NOMO-1 (cell line): Measurements from ENCODE around the gene MLLT1.

ENCODE experiments used
- DNase-seq, 2 experiments: peaks; one replicate each; lab custom pipeline; 2025; ENCODE audit not compliant: unreplicated experiment in 2 of 2; lab: John Stamatoyannopoulos, UW

MLLT1 gene

GRCh38 chr19:6260376-6260775 is 19.4 kb downstream of the MLLT1 start:
- DNase-seq = no peak

DNA sequence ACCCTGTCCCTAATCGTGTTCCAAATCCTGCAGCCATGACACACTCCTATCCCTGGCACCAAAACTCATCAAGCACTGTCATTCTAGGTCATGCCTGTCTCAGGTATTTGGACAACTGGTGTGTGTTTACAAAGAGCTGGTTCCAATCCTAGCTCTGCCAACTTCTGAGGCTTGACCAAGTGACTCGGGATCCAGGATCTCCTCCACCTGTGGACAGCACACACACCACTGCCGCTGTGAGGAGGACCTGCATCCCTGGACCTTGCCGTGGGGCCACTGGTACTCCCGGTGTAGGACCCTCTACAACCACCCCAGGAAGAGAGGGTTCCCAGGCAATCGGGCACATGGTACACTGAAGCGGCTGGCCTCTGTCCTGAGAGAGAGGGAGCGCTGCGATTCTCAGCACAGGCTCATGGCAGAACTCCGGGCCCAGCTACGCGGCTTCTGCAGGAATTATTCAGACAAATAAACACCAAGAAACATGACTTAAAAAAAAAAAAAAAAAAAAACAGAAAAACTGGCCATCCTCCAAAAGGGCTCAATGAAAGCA is 20.4 kb downstream of the MLLT1 start:
- DNase-seq = no peak

DNA sequence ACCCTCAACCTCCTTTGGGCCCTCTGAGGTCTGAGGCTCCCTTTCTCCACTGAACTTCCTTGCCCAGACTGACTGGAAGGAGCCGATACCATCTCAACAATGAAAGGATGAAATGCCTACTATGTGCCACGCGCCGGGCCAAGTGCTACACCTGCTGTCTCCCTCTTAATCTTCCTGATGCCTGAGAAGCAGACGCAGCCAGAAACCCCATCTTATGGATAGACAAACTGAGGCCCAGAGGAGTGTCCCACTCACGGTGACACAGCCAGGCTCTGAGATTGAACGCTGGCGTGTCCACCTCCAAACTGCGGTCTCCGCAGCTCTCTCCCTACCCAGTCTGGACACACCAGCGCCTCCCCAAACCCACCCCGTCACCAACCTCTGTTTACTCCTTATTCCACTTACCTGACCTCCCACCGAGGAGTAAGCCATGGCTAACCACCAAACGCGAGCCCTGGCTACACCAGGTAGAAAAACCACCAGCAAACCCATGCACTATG is 20.9 kb downstream of the MLLT1 start:
- DNase-seq = no peak

GRCh38 chr19:6253954-6254733 is 25.6 kb downstream of the MLLT1 start:
- DNase-seq = no peak

GRCh38 chr19:6252066-6252465 is 27.7 kb downstream of the MLLT1 start:
- no peak for DNase-seq

- no peak for DNase-seq
These were observed 28.9 kb downstream of the MLLT1 start for GRCh38 chr19:6250909-6251308.

GRCh38 chr19:6250024-6250615 is 29.7 kb downstream of the MLLT1 start:
- DNase-seq = no peak

DNA sequence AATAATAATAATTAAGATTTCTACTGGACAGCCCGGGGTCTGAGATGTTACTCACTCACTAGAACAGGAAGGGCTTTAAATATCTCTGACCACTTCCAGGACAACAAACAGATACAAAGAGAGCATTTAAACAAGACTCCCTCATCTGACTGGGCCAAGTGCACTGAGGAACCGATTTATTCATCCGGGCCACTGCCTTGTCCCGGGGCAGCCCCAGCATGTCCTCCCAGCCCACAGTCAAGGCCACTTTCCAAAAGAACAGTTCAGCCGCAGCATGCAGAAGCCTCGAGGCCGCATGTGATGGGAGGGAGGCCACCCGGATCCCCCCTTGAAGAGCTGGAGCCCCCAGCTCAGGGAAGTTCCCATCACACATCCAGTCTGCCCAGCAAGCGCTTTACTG is 30.5 kb downstream of the MLLT1 start:
- DNase-seq = no peak

- DNase-seq = no peak
These were observed 30.9 kb downstream of the MLLT1 start for GRCh38 chr19:6248844-6249243.

- DNase-seq = no peak
These were observed 31.4 kb downstream of the MLLT1 start for GRCh38 chr19:6248341-6248740.

- no peak for DNase-seq
These were observed 32.8 kb downstream of the MLLT1 start for GRCh38 chr19:6247007-6247288.

- DNase-seq = no peak
These were observed 33.4 kb downstream of the MLLT1 start for GRCh38 chr19:6246174-6247006.

DNA sequence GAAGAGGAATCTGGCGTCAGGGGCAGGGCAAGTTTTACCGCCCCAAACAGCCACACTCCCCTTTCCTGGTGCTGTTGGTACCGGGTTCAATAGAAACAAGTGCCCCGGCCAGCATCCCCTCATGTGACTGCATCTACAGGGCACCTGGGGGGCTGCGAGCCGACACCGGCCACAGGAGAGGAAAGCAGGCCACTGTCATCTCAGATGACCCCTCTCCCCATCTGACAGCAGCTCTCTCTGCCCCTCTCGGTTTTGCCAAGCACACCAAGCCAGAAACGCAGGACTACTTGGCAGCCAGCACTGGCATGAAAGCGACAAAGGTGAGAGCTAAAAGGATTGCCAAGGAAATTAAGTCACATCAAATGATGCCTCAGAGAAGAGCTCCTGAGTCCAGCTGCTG is 37.1 kb downstream of the MLLT1 start:
- no peak for DNase-seq

- DNase-seq = no peak
These were observed 37.9 kb downstream of the MLLT1 start for GRCh38 chr19:6241680-6242377.

GRCh38 chr19:6241056-6241455 is 38.7 kb downstream of the MLLT1 start:
- no peak for DNase-seq

GRCh38 chr19:6239871-6240676 is 39.7 kb downstream of the MLLT1 start:
- DNase-seq = no peak

- DNase-seq = no peak
These were observed 40.4 kb downstream of the MLLT1 start for GRCh38 chr19:6239401-6239844.

DNA sequence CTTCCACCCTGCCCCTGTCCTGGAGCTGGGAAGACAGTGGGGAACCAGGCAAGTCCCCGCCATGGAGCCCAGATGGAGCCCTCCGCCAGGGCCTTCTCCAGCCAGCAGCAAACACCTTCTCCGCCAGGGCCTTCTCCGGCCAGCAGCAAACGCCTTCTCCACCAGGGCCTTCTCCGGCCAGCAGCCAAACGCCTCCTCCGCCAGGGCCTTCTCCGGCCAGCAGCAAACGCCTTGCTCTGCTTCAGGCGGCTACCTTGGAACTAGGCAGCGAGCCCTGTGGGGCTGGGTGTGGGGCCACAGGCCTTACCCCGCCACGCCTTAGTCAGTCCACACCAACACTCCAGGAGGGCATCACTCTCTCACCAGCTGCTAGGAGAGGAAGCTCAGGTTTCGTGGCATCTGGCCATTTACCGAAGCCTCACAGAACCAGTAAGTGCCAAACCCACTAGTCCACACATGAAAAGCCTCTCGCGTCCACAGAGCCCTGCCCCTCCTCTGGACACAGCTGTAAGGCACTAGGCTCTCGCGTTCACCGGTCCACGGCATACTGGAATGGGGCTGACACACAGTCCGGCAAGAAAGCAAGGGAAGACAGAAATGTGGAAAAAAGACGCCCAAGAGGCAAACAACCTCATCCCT is 41.0 kb downstream of the MLLT1 start:
- DNase-seq = no peak

GRCh38 chr19:6238256-6238642 is 41.5 kb downstream of the MLLT1 start:
- DNase-seq = no peak
